GM10248 (cell line): Measurements from ENCODE around the gene ZSCAN31.
"Not testable (repeated sequence)": the region's sequence is repeated elsewhere in the genome, so short reads cannot be mapped to it uniquely, and the experiment has no call there.

Experiments
- CTCF ChIA-PET: fragments of 300-600 bp; sonication (Branson Sonifier 250); formaldehyde crosslinking; extraction: SDS; loops from one replicate; lab custom pipeline; 2021; ENCODE audit warnings: antibody characterized with exemption; lab: Yijun Ruan, JAX
- POLR2A ChIA-PET: fragments of 350-650 bp; sonication (Branson Sonifier 250); formaldehyde crosslinking; extraction: SDS; loops from one replicate; lab custom pipeline; 2020; ENCODE audit warnings: antibody characterized with exemption; lab: Yijun Ruan, JAX
- DNase-seq: peaks from one replicate; pipeline ENCODE4 v3.0.0; 2012; ENCODE audit errors: extremely low spot score
- TF ChIP-seq, protein P1 (sequence below): IDR thresholded peaks from 2 replicates; pipeline ENCODE4 v1.5.1; 2012; ENCODE audit warnings: mild to moderate bottlenecking, low read depth; ENCODE audit errors: extremely low read depth, missing control alignments, control extremely low read depth

The ZSCAN31 gene

DNA sequence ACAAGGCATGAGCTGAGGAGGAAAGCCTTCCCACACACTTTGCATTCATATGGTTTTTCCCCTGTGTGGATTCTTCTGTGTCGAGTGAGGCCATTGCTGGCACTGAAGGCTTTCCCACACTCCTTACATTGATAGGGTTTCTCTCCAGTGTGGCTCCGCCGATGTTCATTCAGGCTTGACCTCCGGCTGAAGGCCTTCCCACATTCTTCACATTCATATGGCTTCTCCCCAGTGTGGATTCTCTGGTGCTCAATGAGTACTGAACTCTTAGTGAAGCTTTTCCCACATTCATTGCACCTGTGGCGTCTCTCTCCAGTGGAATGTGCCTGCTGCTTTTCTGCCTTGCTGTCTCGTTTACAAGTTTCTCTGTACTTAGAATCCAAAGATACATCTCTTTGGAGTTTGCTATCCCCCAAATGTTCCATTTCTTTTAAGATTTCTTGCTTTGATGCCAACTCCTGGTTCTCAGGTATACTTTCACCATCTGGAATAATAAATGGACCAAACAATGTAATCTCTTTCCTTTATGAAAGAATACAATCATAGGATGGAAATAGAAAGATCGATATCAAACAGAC lies 9.5 kb downstream of the ZSCAN31 start:
- TF ChIP-seq, protein P1, sequence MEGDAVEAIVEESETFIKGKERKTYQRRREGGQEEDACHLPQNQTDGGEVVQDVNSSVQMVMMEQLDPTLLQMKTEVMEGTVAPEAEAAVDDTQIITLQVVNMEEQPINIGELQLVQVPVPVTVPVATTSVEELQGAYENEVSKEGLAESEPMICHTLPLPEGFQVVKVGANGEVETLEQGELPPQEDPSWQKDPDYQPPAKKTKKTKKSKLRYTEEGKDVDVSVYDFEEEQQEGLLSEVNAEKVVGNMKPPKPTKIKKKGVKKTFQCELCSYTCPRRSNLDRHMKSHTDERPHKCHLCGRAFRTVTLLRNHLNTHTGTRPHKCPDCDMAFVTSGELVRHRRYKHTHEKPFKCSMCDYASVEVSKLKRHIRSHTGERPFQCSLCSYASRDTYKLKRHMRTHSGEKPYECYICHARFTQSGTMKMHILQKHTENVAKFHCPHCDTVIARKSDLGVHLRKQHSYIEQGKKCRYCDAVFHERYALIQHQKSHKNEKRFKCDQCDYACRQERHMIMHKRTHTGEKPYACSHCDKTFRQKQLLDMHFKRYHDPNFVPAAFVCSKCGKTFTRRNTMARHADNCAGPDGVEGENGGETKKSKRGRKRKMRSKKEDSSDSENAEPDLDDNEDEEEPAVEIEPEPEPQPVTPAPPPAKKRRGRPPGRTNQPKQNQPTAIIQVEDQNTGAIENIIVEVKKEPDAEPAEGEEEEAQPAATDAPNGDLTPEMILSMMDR = no peak
- DNase-seq = no peak
- ChIA-PET POLR2A (no interaction called here), CTCF (no interaction called here)

DNA sequence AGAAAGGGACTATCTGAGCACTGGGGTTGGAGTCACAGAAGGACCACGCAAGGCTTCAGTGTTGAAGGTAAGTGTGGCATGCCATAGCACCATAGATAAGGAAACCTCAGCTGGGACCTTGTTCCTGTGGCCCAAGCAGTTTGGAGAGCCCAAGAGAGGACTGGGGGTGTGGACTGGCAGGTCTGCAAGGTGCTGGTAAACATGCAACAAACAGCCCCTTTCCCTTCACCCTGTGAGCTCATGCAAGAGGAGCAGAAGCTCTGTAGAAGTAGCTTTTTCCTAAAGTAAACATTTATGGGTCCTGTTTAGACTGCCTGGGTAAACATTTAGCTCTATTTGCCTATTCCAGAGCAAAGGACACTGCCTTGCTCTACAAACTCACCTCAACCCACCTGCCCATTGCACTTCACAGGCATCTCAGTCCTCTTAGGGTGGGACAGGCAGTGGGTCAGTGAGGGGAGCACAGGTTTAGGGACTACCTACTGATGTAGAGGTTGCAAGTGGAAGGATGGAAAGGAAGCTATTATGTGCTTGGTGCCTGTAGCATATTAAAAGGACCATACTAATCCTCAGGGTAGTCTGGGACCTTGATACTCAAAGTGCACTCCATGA lies 12.0 kb downstream of the ZSCAN31 start:
- ChIA-PET POLR2A (no interaction called here), CTCF (interaction anchor here (0.7 to 1.3 kb wide), 2 partner anchors 32 to 42 kb away, joined by 3 to 6 read pairs; partner anchors contain the start of gene PGBD1)
- TF ChIP-seq, protein P1 = no peak
- no peak for DNase-seq

DNA sequence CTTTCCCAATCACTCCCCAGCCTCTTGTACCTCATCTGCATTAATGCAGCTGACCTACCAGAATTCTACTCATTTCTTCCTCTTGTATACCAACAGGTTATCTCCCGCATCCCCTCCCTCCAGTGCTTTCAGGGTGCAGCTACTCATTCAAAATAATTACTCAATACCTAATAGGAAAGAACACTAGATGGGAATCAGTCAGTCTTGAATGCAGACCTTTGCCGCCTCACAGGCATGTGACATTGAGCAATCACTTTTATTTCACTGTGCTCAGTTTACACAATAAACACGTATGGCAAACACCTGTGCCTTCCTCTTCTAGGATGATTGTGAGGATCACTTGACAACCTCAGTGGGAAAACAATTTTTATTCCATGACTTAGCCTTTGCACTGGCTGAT lies 13.3 kb downstream of the ZSCAN31 start:
- ChIA-PET POLR2A (no interaction called here), CTCF (no interaction called here)
- no peak for DNase-seq
- TF ChIP-seq, protein P1 = no peak

DNA sequence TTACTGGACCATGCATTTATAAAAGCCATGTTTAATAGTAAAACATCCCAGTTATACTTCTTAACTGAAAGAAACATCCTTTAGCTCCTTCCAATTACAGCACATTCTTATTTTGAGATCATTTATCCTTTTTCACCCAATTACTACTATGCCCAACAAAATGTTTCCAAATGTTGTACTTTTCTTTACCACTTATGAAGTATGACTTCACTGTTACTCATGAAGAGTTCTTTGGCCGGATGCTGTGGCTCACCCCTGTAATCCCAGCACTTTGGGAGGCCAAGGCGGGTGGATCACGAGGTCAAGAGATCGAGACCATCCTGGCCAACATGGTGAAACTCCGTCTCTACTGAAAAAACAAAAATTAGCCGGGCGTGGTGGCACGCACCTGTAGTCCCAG lies 18.1 kb downstream of the ZSCAN31 start:
- CTCF ChIA-PET = interaction anchor here (1.1 kb wide), 1 partner anchor 32 kb away, joined by 3 read pairs; no protein-coding TSS in a partner anchor

DNA sequence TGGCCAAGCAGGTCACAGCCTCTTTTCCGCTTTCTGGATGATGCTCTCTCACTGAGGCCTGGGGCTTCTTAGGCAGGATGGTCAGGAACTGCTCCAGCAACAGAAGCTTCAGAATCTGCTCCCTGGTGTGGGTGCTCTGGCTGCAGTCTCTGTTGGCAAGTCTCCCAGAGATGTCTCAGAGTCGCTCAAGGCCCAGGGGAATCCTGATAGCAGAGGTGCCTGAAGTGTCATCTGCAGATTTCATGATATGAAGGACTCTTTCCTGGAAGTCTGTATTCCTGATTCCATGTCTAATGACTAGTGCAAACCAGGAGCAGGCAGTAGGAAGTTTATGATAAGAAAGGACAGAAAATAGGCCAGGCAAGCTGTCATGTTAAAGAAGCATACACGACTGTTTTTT lies 20.3 kb downstream of the ZSCAN31 start:
- DNase-seq = no peak
- POLR2A ChIA-PET = no interaction called here

More for the DNA sequence above, 18.1 kb downstream of the ZSCAN31 start:
- POLR2A ChIA-PET, DNase-seq: not testable (repeated sequence)

DNA sequence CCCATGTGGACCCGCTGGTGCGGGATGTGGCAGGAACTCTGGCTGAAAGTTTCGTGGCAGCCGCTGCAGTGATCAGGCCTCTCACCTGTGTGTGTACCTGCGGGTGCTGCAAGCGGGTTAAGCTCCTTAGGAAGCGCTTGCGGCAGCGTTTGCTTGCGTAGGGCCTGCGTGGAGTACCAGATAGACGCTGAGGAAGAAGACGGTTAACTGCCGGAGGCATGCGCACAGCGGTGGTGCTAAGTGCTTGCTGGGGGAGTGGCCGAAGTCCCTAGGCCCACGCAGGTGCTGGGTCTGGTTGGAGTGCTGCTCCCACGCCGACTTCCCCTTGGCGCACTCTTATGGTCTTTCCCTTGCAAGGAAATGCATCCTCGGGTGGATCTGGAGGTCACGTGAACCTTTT lies 23.0 kb downstream of the ZSCAN31 start:
- no peak for DNase-seq
- ChIA-PET CTCF (no interaction called here), POLR2A (no interaction called here)
- TF ChIP-seq, protein P1 = no peak

More for the DNA sequence above, 20.3 kb downstream of the ZSCAN31 start:
- CTCF ChIA-PET = no interaction called here
- TF ChIP-seq, protein P1 = no peak

DNA sequence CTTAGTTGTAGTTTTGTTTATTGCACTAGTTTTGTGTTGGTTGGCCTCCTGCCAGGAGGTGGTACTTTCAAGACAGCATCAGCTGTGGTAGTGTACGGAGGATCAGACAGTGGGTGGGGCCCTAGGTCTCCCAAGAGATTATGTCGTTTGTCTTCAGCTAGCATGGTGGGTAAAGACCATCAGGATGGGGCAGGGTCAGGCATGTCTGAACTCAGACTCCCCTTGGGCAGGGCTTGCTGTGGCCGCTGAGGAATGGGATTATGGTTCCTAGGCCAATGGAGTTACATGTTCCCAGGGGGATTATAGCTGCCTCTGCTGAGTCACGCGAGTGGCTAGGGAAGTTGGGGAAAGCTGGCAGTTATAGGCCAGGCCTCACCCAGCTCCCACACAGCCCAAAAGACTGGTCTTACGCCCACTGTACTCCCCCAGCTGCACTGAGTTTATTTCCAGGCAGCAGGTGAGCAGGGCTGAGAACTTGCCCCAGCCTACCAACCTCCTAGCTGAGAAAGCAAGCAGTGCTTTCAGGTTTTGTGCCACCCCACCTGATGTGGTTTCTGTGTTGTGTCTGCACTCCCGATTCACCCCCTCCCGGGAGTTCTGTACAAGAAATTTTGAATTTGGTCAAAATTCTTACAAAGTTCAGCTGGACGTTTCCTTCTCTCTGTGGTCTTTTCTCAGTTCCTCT lies 24.7 kb downstream of the ZSCAN31 start:
- no peak for DNase-seq
- POLR2A ChIA-PET = no interaction called here
- TF ChIP-seq, protein P1 = no peak
- CTCF ChIA-PET = interaction anchor here (1.2 to 1.6 kb wide), 4 partner anchors 13 to 45 kb away, joined by 3 to 4 read pairs (median 3); no protein-coding TSS in a partner anchor

DNA sequence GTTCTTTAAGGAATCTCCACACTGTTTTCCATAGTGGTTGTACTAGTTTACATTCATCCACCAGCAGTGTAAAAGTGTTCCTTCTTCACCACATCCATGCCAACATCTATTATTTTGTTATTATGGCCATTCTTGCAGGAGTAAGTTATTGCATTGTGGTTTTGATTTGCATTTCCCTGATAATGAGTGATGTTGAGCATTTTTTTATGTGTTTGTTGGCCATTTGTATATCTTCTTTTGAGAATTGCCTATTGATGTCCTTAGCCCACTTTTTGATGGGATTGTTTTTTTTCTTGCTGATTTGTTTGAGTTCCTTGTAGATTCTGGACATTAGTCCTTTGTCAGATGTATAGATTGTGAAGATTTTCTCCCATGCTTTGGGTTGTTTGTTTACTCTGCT lies 29.6 kb downstream of the ZSCAN31 start:
- DNase-seq, CTCF ChIA-PET, POLR2A ChIA-PET: not testable (repeated sequence)
